Measurements from ENCODE around the gene TUBAL3. TPM values are rescaled to one million over a fixed set of nuclear protein-coding genes. Genes with fewer than 3 reads are reported as not detected.

TUBAL3 gene
- total and polyA plus RNA-seq, 9 of the 15 experiments (the other 6 are each of a cell fraction or from before 2014, with no cell fraction given): 5.5 to 10.1 (median 6.9) TPM

DNA sequence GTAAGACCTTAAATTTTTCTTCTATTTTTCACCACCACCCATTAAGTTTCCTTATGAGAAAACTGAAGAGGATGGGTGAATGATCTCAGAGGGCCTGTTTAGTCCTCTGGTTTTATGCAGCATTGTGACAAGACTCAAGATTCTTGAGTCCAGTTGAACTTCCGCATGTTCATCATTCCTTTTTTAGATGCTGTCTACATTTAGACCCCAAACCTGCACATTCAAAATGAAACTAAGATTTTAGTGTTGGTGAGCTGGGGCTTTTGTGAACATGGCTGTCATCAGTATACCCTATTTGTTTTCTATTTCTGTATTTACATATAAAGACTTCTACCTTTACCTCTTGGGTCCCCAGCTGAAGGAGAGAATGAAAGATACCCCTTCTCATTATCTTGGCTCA, 38.8 kb upstream of the TUBAL3 start:
- Histone ChIP-seq H3K9me3 (replicated peaks; ENCODE audit: control insufficient read depth, insufficient read depth, low read depth, low read length) (no peaks in the 10 kb centered on the region), H3K36me3 (ENCODE audit: control insufficient read depth, insufficient read depth, low read length) (peaks cover 50% of the 10 kb centered on the region; the same call in 2 of the 3 replicates), H3K27me3 (ENCODE audit: control insufficient read depth in 2 of 2, insufficient read depth in 2 of 2, low read length in 2 of 2) (no peaks in the 10 kb centered on the region), H3K27ac (ENCODE audit: extremely low read depth, low read depth, low read length) (no peak overlapping the region), H3K4me2 (ENCODE audit: insufficient read depth, low read length) (no peak overlapping the region), H3K4me3 (no peak overlapping the region), H4K20me1 (replicated peaks; ENCODE audit: control insufficient read depth, insufficient read depth, low read length) (no peaks in the 10 kb centered on the region), H3K9ac (ENCODE audit: insufficient read depth in 1 of 2, low read depth in 2 of 2, low read length in 2 of 2) (no peak overlapping the region), H3K4me1 (replicated peaks in 1 of 2; ENCODE audit: control insufficient read depth in 2 of 2, insufficient read depth in 2 of 2, low read length in 2 of 2) (peaks cover 4 to 14% of the 10 kb centered on the region in 2 experiments; a peak in 3 of 5 replicates), H2AFZ (ENCODE audit: low read depth, low read length) (no peak overlapping the region), H3K79me2 (ENCODE audit: control insufficient read depth, insufficient read depth, low read length) (peaks cover 78% of the 10 kb centered on the region), H3K9me1 (ENCODE audit: control insufficient read depth, insufficient read depth, low read length) (no peaks in the 10 kb centered on the region)
- ChIA-PET CTCF (ENCODE audit: low intra/inter-chr PET ratio) (interaction anchor here (3.3 kb wide), 1 partner anchor 180 kb away, joined by 34 read pairs; no protein-coding TSS in a partner anchor), POLR2A (interaction anchor here (0.9 to 2.0 kb wide), 3 partner anchors 19 to 260 kb away, joined by 3 to 4 read pairs (median 3); no protein-coding TSS in a partner anchor)
- 0 out of 2 replicates have a peak, but pooled peaks have one; percentile 11 for TF ChIP-seq EP300 (IDR thresholded peaks at IDR 0.05; ENCODE audit: low read length)
- TF ChIP-seq, protein P1, sequence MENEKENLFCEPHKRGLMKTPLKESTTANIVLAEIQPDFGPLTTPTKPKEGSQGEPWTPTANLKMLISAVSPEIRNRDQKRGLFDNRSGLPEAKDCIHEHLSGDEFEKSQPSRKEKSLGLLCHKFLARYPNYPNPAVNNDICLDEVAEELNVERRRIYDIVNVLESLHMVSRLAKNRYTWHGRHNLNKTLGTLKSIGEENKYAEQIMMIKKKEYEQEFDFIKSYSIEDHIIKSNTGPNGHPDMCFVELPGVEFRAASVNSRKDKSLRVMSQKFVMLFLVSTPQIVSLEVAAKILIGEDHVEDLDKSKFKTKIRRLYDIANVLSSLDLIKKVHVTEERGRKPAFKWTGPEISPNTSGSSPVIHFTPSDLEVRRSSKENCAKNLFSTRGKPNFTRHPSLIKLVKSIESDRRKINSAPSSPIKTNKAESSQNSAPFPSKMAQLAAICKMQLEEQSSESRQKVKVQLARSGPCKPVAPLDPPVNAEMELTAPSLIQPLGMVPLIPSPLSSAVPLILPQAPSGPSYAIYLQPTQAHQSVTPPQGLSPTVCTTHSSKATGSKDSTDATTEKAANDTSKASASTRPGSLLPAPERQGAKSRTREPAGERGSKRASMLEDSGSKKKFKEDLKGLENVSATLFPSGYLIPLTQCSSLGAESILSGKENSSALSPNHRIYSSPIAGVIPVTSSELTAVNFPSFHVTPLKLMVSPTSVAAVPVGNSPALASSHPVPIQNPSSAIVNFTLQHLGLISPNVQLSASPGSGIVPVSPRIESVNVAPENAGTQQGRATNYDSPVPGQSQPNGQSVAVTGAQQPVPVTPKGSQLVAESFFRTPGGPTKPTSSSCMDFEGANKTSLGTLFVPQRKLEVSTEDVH (IDR thresholded peaks at IDR 0.05; ENCODE audit: low read depth, partially characterized antibody): no peak
- ATAC-seq (no peak), DNase-seq (ENCODE audit: extremely low read depth in 1 of 4, low spot score in 3 of 4) (no peak), FAIRE-seq (no peak)
- no TSS peak for BruUV-seq (replicated peaks)
- WGBS (ENCODE audit: insufficient coverage, low coverage, missing lambda C conversion rate): 100% methylated on average over 1 of the region's 1 CpG
- intact Hi-C loops (cut with micrococcal nuclease): loop anchor here (1.0 to 5.0 kb wide), 2 partner anchors 164 to 180 kb away; no protein-coding TSS in a partner anchor
- in situ Hi-C loops (cut with MboI): loop anchor here (5.0 kb wide), 1 partner anchor 179 kb away; no protein-coding TSS in a partner anchor

All from K562 (cell line).